Skin of body (tissue), 2 donors: ENCODE measurements around the gene LILRB1. TPM values are rescaled to one million over a fixed set of nuclear protein-coding genes. Genes with fewer than 3 reads are reported as not detected.
"Not testable (repeated sequence)": the region's sequence is repeated elsewhere in the genome, so short reads cannot be mapped to it uniquely, and the experiment has no call there.

ENCODE experiments used
- DNase-seq: peaks from one replicate; lab custom pipeline; 2025; lab: John Stamatoyannopoulos, UW
- total RNA-seq: library from RNA; depleted of rRNA; stranded (reverse); fragments of >200 nt; gene quantifications from one replicate; pipeline ENCODE4 v1.2.3, GENCODE V29; 2014

LILRB1 gene
- total RNA-seq = 0.49 TPM

- DNase-seq = not testable (repeated sequence)
Observed at GRCh38 chr19:54630262-54630661, at the start of gene LILRB1. Gene LILRB1, plus strand, starts transcription at chr19:54630484. Its CDS starts 590 bp downstream, at chr19:54631074.

- DNase-seq = no peak
Observed at GRCh38 chr19:54586397-54586796, 43.9 kb upstream of the LILRB1 start.

GRCh38 chr19:54587026-54587425, 43.3 kb upstream of the LILRB1 start:
- DNase-seq = no peak

- DNase-seq = not testable (repeated sequence)
Observed at GRCh38 chr19:54593445-54593844, 36.8 kb upstream of the LILRB1 start, which contains the start of gene LILRA1. Gene LILRA1, plus strand, starts transcription at chr19:54593632. Its CDS starts 613 bp downstream, at chr19:54594245.

- not testable (repeated sequence) for DNase-seq
Observed at GRCh38 chr19:54593931-54594626, 36.2 kb upstream of the LILRB1 start.

GRCh38 chr19:54594737-54595136, 35.5 kb upstream of the LILRB1 start:
- DNase-seq = no peak

- not testable (repeated sequence) for DNase-seq
Observed at GRCh38 chr19:54595680-54596436, 34.4 kb upstream of the LILRB1 start.

- no peak for DNase-seq
Observed at GRCh38 chr19:54600212-54600611, 30.1 kb upstream of the LILRB1 start.

- DNase-seq = no peak
Observed at GRCh38 chr19:54606230-54606629, 24.1 kb upstream of the LILRB1 start.

- DNase-seq = no peak
Observed at GRCh38 chr19:54606891-54607784, 23.1 kb upstream of the LILRB1 start.

GRCh38 chr19:54607785-54608150, 22.5 kb upstream of the LILRB1 start:
- no peak for DNase-seq

- DNase-seq = no peak
Observed at GRCh38 chr19:54608205-54608604, 22.1 kb upstream of the LILRB1 start.

GRCh38 chr19:54608792-54609191, 21.5 kb upstream of the LILRB1 start:
- DNase-seq = no peak

- DNase-seq = no peak
Observed at GRCh38 chr19:54609356-54609791, 20.9 kb upstream of the LILRB1 start.

- no peak for DNase-seq
Observed at GRCh38 chr19:54612428-54612827, 17.9 kb upstream of the LILRB1 start.

GRCh38 chr19:54614726-54615125, 15.6 kb upstream of the LILRB1 start:
- DNase-seq = no peak

GRCh38 chr19:54616057-54616456, 14.2 kb upstream of the LILRB1 start:
- no peak for DNase-seq

- DNase-seq = no peak
Observed at GRCh38 chr19:54616821-54617560, 13.3 kb upstream of the LILRB1 start.

GRCh38 chr19:54620464-54620863, 9.8 kb upstream of the LILRB1 start:
- DNase-seq = no peak

- no peak for DNase-seq
Observed at GRCh38 chr19:54622431-54622830, 7.9 kb upstream of the LILRB1 start.

GRCh38 chr19:54624234-54624633, 6.0 kb upstream of the LILRB1 start:
- DNase-seq = not testable (repeated sequence)
